Measurements from ENCODE around the gene MYO1D. TPM values are rescaled to one million over a fixed set of nuclear protein-coding genes. Genes with fewer than 3 reads are reported as not detected.

Gene MYO1D
- total RNA-seq, 1 experiment from 2014 or later: 35.7 TPM

DNA sequence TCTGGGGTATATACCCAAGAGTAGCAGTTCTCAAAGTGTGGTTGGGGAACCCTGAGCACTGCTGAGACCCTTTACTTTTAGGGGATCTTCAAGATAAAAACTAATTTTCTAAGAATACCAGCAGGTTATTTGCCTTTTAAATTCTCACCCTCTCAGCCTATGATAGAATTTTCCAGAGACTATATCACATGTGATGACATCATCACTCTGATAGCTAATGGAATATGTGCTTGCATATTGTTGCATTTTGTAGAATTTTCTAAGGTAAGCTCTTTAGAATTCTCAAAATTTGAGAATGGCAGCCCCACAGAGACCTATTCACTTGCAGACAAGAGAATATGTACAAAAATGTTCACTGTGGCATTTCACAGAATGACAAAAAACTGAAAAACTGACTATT is 181.1 kb downstream of the MYO1D start:
- CTCF ChIA-PET: no interaction called here
- Histone ChIP-seq H3K36me3 (ENCODE audit: control insufficient read depth in 1 of 2, insufficient read depth in 2 of 2, low read length in 2 of 2) (no peaks in the 10 kb centered on the region), H3K4me1 (ENCODE audit: control insufficient read depth in 1 of 2, insufficient read depth in 2 of 2, low read length in 2 of 2) (no peaks in the 10 kb centered on the region), H3K27ac (ENCODE audit: low read depth, low read length) (no peak overlapping the region), H3K9me2 (ENCODE audit: insufficient read depth) (no peaks in the 10 kb centered on the region), H3K9ac (ENCODE audit: low read length) (no peak overlapping the region), H2AFZ (ENCODE audit: low read depth, low read length, poor library complexity, severe bottlenecking) (no peak overlapping the region), H3K79me2 (ENCODE audit: insufficient read depth, low read length) (no peaks in the 10 kb centered on the region), H4K20me1 (ENCODE audit: insufficient read depth) (no peaks in the 10 kb centered on the region), H3K9me3 (ENCODE audit: control insufficient read depth in 1 of 2, insufficient read depth in 1 of 2, low read depth in 1 of 2, low read length in 2 of 2) (no peaks in the 10 kb centered on the region), H3K4me2 (ENCODE audit: low read length) (no peak overlapping the region), H3K27me3 (ENCODE audit: insufficient read depth, low read length) (no peaks in the 10 kb centered on the region), H3K4me3 (replicated peaks in 1 of 2; ENCODE audit: low read depth in 1 of 2, low read length in 2 of 2) (no peak overlapping the region)
- POLR2A ChIA-PET: no interaction called here
- RAD21 ChIA-PET (ENCODE audit: low non-redundant PET in 1 of 2, low total read pairs in 2 of 2, uncharacterized antibody in 2 of 2, unreplicated experiment in 2 of 2): no interaction called here
- BruUV-seq (replicated peaks): no TSS peak
- ATAC-seq (no peak), DNase-seq (ENCODE audit: low read depth, low spot score) (no peak)
- TF ChIP-seq POLR2AphosphoS5 (IDR thresholded peaks at IDR 0.05; ENCODE audit: low read depth, low read length) (no peak), FOSL1 (IDR thresholded peaks at IDR 0.05; ENCODE audit: low read depth) (no peak), SIN3A (IDR thresholded peaks at IDR 0.05; ENCODE audit: low read depth) (no peak), SP1 (IDR thresholded peaks at IDR 0.05; ENCODE audit: low read depth) (no peak), EZH2 (IDR thresholded peaks at IDR 0.05) (no peak), EZH2phosphoT487 (IDR thresholded peaks at IDR 0.05; ENCODE audit: borderline replicate concordance) (no peak), SRF (IDR thresholded peaks at IDR 0.05; ENCODE audit: low read depth) (no peak), CBX3 (IDR thresholded peaks at IDR 0.05; ENCODE audit: low read depth) (no peak), JUND (IDR thresholded peaks at IDR 0.05) (no peak)
- TF ChIP-seq, protein P1, sequence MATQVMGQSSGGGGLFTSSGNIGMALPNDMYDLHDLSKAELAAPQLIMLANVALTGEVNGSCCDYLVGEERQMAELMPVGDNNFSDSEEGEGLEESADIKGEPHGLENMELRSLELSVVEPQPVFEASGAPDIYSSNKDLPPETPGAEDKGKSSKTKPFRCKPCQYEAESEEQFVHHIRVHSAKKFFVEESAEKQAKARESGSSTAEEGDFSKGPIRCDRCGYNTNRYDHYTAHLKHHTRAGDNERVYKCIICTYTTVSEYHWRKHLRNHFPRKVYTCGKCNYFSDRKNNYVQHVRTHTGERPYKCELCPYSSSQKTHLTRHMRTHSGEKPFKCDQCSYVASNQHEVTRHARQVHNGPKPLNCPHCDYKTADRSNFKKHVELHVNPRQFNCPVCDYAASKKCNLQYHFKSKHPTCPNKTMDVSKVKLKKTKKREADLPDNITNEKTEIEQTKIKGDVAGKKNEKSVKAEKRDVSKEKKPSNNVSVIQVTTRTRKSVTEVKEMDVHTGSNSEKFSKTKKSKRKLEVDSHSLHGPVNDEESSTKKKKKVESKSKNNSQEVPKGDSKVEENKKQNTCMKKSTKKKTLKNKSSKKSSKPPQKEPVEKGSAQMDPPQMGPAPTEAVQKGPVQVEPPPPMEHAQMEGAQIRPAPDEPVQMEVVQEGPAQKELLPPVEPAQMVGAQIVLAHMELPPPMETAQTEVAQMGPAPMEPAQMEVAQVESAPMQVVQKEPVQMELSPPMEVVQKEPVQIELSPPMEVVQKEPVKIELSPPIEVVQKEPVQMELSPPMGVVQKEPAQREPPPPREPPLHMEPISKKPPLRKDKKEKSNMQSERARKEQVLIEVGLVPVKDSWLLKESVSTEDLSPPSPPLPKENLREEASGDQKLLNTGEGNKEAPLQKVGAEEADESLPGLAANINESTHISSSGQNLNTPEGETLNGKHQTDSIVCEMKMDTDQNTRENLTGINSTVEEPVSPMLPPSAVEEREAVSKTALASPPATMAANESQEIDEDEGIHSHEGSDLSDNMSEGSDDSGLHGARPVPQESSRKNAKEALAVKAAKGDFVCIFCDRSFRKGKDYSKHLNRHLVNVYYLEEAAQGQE (IDR thresholded peaks at IDR 0.05; ENCODE audit: low read depth): no peak
- TF ChIP-seq, protein P2, sequence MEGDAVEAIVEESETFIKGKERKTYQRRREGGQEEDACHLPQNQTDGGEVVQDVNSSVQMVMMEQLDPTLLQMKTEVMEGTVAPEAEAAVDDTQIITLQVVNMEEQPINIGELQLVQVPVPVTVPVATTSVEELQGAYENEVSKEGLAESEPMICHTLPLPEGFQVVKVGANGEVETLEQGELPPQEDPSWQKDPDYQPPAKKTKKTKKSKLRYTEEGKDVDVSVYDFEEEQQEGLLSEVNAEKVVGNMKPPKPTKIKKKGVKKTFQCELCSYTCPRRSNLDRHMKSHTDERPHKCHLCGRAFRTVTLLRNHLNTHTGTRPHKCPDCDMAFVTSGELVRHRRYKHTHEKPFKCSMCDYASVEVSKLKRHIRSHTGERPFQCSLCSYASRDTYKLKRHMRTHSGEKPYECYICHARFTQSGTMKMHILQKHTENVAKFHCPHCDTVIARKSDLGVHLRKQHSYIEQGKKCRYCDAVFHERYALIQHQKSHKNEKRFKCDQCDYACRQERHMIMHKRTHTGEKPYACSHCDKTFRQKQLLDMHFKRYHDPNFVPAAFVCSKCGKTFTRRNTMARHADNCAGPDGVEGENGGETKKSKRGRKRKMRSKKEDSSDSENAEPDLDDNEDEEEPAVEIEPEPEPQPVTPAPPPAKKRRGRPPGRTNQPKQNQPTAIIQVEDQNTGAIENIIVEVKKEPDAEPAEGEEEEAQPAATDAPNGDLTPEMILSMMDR (IDR thresholded peaks at IDR 0.05 in 2 of 3, conservative IDR thresholded peaks at IDR 0.05 in 1 of 3; ENCODE audit: borderline replicate concordance in 1 of 3, insufficient read depth in 1 of 3, low read depth in 2 of 3, low read length in 2 of 3): no peak
- TF ChIP-seq, protein P3, sequence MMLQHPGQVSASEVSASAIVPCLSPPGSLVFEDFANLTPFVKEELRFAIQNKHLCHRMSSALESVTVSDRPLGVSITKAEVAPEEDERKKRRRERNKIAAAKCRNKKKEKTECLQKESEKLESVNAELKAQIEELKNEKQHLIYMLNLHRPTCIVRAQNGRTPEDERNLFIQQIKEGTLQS (IDR thresholded peaks at IDR 0.05): no peak
- TF ChIP-seq, protein P4, sequence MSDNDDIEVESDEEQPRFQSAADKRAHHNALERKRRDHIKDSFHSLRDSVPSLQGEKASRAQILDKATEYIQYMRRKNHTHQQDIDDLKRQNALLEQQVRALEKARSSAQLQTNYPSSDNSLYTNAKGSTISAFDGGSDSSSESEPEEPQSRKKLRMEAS (IDR thresholded peaks at IDR 0.05): no peak
- intact Hi-C loops (cut with micrococcal nuclease): no loop called here

All from HCT116 (cell line).